Measurements from ENCODE around the gene GULP1. TPM values are rescaled to one million over a fixed set of nuclear protein-coding genes. Genes with fewer than 3 reads are reported as not detected.

Gene GULP1
- total RNA-seq, 2 experiments from 2014 or later, result not detected

DNA sequence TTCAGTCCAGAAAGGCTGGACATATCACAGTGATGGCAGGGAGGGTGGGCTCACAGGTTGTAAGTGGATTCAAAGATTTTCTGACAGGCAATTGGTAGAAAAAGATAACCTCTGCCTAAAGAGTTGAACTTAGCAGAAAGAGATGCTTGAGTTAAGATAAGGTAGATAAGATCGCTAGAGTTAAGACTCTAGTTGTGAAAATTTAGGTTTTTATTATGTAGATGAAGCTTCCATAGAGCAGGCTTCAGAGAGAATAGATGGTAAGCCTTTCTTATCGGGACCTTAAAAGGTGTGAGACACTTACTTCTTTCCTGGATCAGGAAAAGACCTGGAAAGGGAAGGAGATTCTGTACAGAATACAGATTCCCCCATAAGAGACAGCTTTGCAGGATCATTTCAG is 134.4 kb downstream of the GULP1 start:
- ChIA-PET POLR2A (no interaction called here), CTCF (no interaction called here)
- no peak for ATAC-seq
- DNase-seq, result no peak
- H3K4me1 Mint-ChIP-seq (ENCODE audit: low read depth), result no peaks in the 10 kb centered on the region
- H3K9me3 Mint-ChIP-seq (ENCODE audit: insufficient read depth), result no peaks in the 10 kb centered on the region
- no peaks in the 10 kb centered on the region for H3K36me3 Mint-ChIP-seq (ENCODE audit: low read depth)
- no peaks in the 10 kb centered on the region for H3K27me3 Mint-ChIP-seq (ENCODE audit: low read depth)
- no peak overlapping the region for H3K27ac Mint-ChIP-seq
- H3K4me3 Mint-ChIP-seq, result no peak overlapping the region

DNA sequence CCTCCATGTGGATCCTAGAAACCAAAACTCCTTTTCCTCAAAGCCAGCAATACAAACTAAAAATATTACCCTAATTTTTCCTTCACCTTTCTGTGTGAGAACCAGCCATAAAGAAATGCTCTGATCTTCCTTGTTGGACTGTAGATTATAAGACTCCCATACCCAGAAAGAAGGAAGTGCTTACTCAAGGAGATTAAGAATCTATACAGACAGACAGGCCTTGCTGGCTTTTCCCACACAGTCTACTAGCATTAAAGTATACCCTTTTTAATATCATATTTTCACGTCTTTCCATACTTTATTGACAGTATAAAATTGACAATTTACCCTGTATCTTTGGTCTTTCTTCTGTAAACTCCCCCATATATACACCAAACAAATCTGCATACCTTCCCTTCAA is 139.0 kb downstream of the GULP1 start:
- no peaks in the 10 kb centered on the region for H3K27me3 Mint-ChIP-seq (ENCODE audit: low read depth)
- H3K4me1 Mint-ChIP-seq (ENCODE audit: low read depth), result no peaks in the 10 kb centered on the region
- ATAC-seq (no peak), DNase-seq (no peak)
- H3K9me3 Mint-ChIP-seq (ENCODE audit: insufficient read depth), result no peaks in the 10 kb centered on the region
- CTCF ChIA-PET, result interaction anchor here (1.1 kb wide), 1 partner anchor 11 kb away, joined by 3 read pairs; no protein-coding TSS in a partner anchor
- POLR2A ChIA-PET, result no interaction called here
- no peak overlapping the region for H3K4me3 Mint-ChIP-seq
- H3K36me3 Mint-ChIP-seq (ENCODE audit: low read depth), result no peaks in the 10 kb centered on the region
- H3K27ac Mint-ChIP-seq, result no peak overlapping the region

DNA sequence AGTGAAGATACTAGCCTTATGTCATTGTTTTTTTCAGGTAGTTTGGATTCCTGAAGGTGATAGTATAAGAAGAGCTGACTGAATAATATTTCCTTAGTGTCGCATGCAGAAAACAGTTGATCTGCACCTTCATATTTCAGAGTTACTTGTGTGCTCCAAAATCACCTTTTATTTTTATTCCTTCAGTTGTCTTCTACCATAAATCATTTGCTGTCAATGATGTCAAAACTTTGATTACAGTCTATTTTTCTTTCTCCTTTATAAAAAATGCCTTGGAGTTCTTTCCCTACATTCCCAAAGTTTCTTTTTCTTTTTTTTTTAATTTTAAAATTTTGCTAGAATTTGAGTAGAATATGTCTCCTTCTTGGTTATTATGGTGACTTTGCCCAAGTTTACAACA is 142.3 kb downstream of the GULP1 start:
- Mint-ChIP-seq H3K4me3 (no peak overlapping the region), H3K27me3 (ENCODE audit: low read depth) (no peaks in the 10 kb centered on the region), H3K27ac (no peak overlapping the region), H3K36me3 (ENCODE audit: low read depth) (no peaks in the 10 kb centered on the region), H3K9me3 (ENCODE audit: insufficient read depth) (no peaks in the 10 kb centered on the region), H3K4me1 (ENCODE audit: low read depth) (no peaks in the 10 kb centered on the region)
- DNase-seq (no peak), ATAC-seq (no peak)
- ChIA-PET CTCF (no interaction called here), POLR2A (no interaction called here)

DNA sequence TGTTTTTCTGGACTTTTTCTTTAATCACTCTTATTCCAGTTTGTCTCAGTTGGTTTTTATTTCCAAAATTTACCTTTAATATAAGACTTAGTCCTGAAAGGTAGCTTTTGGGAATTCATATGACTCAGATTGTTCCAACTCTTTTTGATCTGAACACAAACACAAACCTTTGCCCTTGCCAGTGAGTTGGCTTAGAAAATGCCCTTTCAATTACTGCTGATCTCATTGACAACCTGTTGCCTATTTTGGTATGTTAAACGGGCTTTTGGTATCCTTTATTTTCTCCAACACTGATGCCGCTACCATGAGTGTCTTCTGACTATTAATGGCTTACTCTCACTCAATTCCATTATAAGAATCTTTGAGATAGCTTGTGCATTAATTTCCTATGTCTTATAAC is 143.4 kb downstream of the GULP1 start:
- H3K27me3 Mint-ChIP-seq (ENCODE audit: low read depth), result no peaks in the 10 kb centered on the region
- DNase-seq (no peak), ATAC-seq (no peak)
- POLR2A ChIA-PET, result no interaction called here
- no peak overlapping the region for H3K4me3 Mint-ChIP-seq
- H3K4me1 Mint-ChIP-seq (ENCODE audit: low read depth), result no peaks in the 10 kb centered on the region
- CTCF ChIA-PET, result no interaction called here
- no peaks in the 10 kb centered on the region for H3K9me3 Mint-ChIP-seq (ENCODE audit: insufficient read depth)
- no peak overlapping the region for H3K27ac Mint-ChIP-seq
- no peaks in the 10 kb centered on the region for H3K36me3 Mint-ChIP-seq (ENCODE audit: low read depth)

DNA sequence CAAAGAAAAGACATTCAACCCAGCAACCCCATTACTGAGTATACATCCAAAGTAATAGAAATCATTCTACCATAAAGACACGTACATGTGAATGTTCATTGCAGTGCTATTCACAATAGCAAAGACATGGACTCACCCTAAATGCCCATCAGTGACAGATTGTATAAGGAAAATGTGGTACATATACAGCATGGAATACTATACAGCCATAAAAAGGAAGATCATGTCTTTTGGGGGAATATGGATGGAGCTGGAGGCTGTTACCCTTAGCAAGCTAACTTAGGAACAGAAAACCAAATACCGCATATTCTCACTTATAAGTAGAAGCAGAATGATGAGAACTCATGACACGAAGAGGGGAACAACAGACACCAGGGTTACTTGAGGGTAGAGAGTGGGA is 145.9 kb downstream of the GULP1 start:
- ChIA-PET POLR2A (no interaction called here), CTCF (no interaction called here)
- Mint-ChIP-seq H3K36me3 (ENCODE audit: low read depth) (no peaks in the 10 kb centered on the region), H3K4me1 (ENCODE audit: low read depth) (no peaks in the 10 kb centered on the region), H3K9me3 (ENCODE audit: insufficient read depth) (no peaks in the 10 kb centered on the region), H3K27ac (no peak overlapping the region), H3K4me3 (no peak overlapping the region), H3K27me3 (ENCODE audit: low read depth) (no peaks in the 10 kb centered on the region)
- ATAC-seq (no peak), DNase-seq (no peak)

DNA sequence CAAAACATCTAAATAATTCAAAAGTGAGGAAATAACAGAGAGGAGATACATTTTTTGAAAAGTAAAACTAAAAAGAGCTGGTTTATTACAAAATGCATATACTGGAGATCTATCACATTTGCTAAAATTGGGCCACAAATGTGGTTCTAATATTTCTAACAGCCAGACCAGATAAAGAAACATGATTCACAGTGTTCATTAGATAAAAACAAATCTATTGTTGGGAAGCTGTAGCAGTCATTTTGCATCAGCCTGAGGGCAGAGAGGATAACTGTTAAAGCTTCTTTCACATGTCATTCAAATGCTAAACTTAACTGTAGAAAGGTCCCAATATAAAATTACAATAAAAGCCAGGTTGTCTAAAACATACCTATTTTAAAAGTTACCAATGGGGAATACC is 148.3 kb downstream of the GULP1 start:
- CTCF ChIA-PET, result no interaction called here
- H3K9me3 Mint-ChIP-seq (ENCODE audit: insufficient read depth), result no peaks in the 10 kb centered on the region

DNA sequence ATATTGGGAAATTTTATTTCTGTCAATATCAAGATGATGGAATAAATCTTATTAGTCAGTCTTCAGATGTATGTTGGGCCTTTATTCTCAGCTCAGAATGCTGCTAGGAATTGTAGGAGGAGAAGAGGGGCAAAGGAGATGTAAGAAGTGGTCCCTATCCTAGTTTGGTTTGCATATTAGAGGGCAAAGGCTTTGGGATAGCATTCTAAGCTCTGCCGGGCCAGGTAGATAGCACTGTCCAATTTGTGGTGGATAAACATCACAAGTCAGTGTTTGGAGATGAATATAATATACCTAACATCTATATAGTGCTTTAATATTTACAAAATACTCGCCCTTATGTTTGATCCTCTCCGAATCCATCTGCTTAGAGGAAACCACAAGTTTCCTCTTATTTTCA is 149.2 kb downstream of the GULP1 start:
- ATAC-seq (no peak), DNase-seq (no peak)
- H3K4me1 Mint-ChIP-seq (ENCODE audit: low read depth), result no peaks in the 10 kb centered on the region
- H3K36me3 Mint-ChIP-seq (ENCODE audit: low read depth), result no peaks in the 10 kb centered on the region
- POLR2A ChIA-PET, result no interaction called here
- CTCF ChIA-PET, result no interaction called here
- H3K27me3 Mint-ChIP-seq (ENCODE audit: low read depth), result no peaks in the 10 kb centered on the region
- H3K27ac Mint-ChIP-seq, result no peak overlapping the region
- no peaks in the 10 kb centered on the region for H3K9me3 Mint-ChIP-seq (ENCODE audit: insufficient read depth)
- no peak overlapping the region for H3K4me3 Mint-ChIP-seq

More for the DNA sequence above, 148.3 kb downstream of the GULP1 start:
- ATAC-seq, result no peak
- no peaks in the 10 kb centered on the region for H3K36me3 Mint-ChIP-seq (ENCODE audit: low read depth)
- H3K4me3 Mint-ChIP-seq, result no peak overlapping the region
- H3K27me3 Mint-ChIP-seq (ENCODE audit: low read depth), result no peaks in the 10 kb centered on the region
- no peak overlapping the region for H3K27ac Mint-ChIP-seq
- POLR2A ChIA-PET, result no interaction called here
- H3K4me1 Mint-ChIP-seq (ENCODE audit: low read depth), result no peaks in the 10 kb centered on the region
- DNase-seq, result no peak

DNA sequence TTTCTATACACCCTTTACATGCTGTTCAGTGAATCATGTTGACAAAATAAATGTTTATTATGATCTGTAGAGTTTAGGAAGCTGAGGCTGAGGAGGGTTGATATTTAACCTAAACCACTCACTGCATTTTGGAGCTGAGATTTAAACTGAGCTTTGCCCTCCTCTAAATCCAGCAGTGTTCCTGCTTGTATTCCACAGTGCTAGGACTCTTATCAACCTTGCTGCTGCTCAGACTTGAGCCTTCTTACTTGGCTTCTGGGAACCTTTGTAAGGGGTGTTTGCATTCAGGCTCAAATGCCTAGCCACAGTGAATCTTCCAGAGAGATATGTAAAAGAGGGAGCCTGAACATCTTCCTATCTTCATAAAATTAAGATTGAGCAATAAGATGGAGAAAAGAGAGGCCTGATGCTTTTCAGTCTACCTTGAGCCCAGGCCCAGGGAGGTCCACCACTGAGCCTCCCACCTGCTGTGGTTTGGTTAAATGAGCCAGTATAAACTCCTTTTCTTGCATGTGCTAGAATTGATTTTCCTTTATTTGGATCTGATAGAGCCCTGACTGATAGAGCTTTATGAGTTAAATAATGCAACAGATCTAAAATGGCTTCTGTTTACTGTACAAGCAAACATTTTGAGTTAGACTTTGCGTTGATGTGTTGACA is 149.7 kb downstream of the GULP1 start:
- ChIA-PET POLR2A (no interaction called here), CTCF (no interaction called here)
- no peaks in the 10 kb centered on the region for H3K9me3 Mint-ChIP-seq (ENCODE audit: insufficient read depth)
- H3K4me1 Mint-ChIP-seq (ENCODE audit: low read depth), result no peaks in the 10 kb centered on the region
- no peaks in the 10 kb centered on the region for H3K27me3 Mint-ChIP-seq (ENCODE audit: low read depth)
- ATAC-seq (no peak), DNase-seq (no peak)
- H3K36me3 Mint-ChIP-seq (ENCODE audit: low read depth), result no peaks in the 10 kb centered on the region
- H3K27ac Mint-ChIP-seq, result no peak overlapping the region
- no peak overlapping the region for H3K4me3 Mint-ChIP-seq

DNA sequence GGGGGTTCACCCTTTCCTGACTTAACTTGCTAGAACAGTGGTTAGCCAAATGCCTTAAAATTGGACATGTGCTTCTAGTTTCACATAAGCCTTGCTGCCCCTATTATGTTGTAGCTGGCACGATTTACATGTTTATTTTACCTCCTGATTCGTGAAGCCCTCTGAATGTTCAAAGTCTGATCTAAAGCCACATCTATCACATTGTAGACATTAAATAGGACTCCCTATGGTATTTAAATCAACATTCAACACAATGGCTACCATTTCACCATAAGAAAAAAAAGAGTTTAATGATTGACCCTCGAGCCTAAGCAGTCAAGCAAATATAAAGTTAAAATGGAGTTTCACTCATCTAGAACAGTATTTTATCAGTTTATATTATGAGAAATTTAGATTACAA is 151.5 kb downstream of the GULP1 start:
- Mint-ChIP-seq H3K27ac (no peak overlapping the region), H3K9me3 (ENCODE audit: insufficient read depth) (no peaks in the 10 kb centered on the region), H3K4me1 (ENCODE audit: low read depth) (no peaks in the 10 kb centered on the region), H3K27me3 (ENCODE audit: low read depth) (no peaks in the 10 kb centered on the region), H3K36me3 (ENCODE audit: low read depth) (no peaks in the 10 kb centered on the region), H3K4me3 (no peak overlapping the region)
- ChIA-PET POLR2A (no interaction called here), CTCF (no interaction called here)
- no peak for DNase-seq
- no peak for ATAC-seq

DNA sequence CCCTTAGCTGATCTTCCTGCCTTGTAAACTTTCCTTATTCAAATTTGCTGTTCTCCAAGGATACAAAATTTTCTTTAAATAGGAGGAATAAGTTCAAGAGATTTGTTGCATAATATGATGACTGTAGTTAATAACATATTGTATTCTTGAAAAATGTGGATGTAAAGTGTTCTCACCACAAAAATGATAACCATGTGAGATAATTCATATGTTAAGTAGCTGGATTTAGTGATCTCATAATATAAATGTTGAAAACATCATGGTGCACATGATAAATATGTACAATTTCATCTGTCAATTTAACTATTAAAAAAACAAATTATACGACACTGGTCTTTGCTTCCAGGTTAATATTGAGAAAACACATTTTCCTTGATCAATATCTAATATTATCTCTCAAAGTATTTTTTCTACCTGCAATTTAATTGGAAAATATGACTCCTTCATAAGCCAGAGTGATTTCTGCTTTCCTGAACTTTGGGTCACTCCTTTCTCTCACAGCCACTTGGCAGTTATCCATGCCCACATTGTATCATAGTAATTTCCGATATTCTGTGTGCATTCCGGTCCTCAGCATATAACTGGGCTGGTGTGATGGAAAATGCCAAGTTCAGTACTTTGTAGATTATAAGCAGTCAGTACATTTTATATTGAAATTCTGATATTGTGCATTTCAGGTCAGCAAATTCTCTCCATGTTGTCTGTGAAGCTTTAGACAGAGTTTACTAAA is 152.6 kb downstream of the GULP1 start:
- Mint-ChIP-seq H3K27ac (no peak overlapping the region), H3K4me1 (ENCODE audit: low read depth) (no peaks in the 10 kb centered on the region), H3K4me3 (no peak overlapping the region), H3K27me3 (ENCODE audit: low read depth) (no peaks in the 10 kb centered on the region), H3K9me3 (ENCODE audit: insufficient read depth) (no peaks in the 10 kb centered on the region), H3K36me3 (ENCODE audit: low read depth) (no peaks in the 10 kb centered on the region)
- CTCF ChIA-PET, result no interaction called here
- ATAC-seq (no peak), DNase-seq (no peak)
- POLR2A ChIA-PET, result no interaction called here

DNA sequence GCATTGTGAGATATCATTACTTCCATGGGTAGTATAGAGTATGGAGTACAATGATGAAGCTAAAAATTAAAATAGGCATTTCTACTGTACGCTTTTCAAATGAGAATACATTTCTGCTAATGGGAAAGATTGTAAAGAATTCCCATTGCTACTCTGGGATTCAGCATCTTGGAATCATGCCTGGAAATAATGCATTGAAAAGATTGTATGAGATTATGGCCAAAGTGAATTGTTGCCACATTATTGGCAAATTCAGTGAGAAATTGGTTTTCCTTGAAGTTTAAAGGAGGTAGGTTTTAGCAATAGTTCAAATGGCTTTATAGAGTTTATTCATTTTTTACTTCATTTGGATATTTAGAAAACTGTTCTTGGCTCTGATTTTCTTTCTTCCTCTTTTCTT is 157.9 kb downstream of the GULP1 start:
- H3K27me3 Mint-ChIP-seq (ENCODE audit: low read depth), result no peaks in the 10 kb centered on the region
- DNase-seq (no peak), ATAC-seq (no peak)
- ChIA-PET POLR2A (no interaction called here), CTCF (no interaction called here)
- H3K36me3 Mint-ChIP-seq (ENCODE audit: low read depth), result no peaks in the 10 kb centered on the region
- no peaks in the 10 kb centered on the region for H3K4me1 Mint-ChIP-seq (ENCODE audit: low read depth)
- H3K9me3 Mint-ChIP-seq (ENCODE audit: insufficient read depth), result no peaks in the 10 kb centered on the region
- H3K27ac Mint-ChIP-seq, result no peak overlapping the region
- H3K4me3 Mint-ChIP-seq, result no peak overlapping the region

DNA sequence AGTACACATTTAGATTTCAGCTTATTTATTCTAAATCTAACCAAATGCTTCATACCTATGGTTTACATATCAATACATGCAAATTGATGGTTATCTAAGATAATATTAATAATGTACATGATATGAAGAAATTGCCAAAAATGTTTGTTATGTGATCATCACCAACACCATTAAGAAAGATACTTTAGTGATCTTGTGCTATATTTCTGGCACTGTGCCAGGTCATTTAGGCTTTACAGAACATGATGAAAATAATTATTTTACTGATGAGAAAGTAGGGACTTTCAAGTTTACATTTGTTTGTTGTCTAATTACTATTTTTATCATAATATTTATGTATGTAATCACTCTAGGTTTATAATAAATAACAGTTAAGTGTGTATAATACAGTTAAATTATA is 158.3 kb downstream of the GULP1 start:
- Mint-ChIP-seq H3K4me1 (ENCODE audit: low read depth) (no peaks in the 10 kb centered on the region), H3K9me3 (ENCODE audit: insufficient read depth) (no peaks in the 10 kb centered on the region), H3K4me3 (no peak overlapping the region), H3K27me3 (ENCODE audit: low read depth) (no peaks in the 10 kb centered on the region), H3K27ac (no peak overlapping the region), H3K36me3 (ENCODE audit: low read depth) (no peaks in the 10 kb centered on the region)
- CTCF ChIA-PET, result no interaction called here
- no peak for ATAC-seq
- POLR2A ChIA-PET, result no interaction called here
- no peak for DNase-seq
